ENCODE results near the gene MYADML2. TPM values are rescaled to one million over a fixed set of nuclear protein-coding genes. Genes with fewer than 3 reads are reported as not detected.
A peak's percentile ranks its signal among the peaks of the same experiment; 100 is the strongest.

The MYADML2 gene
- total and polyA plus RNA-seq, 11 donors: 0.19 to 11.2 (median 3.9) TPM

DNA sequence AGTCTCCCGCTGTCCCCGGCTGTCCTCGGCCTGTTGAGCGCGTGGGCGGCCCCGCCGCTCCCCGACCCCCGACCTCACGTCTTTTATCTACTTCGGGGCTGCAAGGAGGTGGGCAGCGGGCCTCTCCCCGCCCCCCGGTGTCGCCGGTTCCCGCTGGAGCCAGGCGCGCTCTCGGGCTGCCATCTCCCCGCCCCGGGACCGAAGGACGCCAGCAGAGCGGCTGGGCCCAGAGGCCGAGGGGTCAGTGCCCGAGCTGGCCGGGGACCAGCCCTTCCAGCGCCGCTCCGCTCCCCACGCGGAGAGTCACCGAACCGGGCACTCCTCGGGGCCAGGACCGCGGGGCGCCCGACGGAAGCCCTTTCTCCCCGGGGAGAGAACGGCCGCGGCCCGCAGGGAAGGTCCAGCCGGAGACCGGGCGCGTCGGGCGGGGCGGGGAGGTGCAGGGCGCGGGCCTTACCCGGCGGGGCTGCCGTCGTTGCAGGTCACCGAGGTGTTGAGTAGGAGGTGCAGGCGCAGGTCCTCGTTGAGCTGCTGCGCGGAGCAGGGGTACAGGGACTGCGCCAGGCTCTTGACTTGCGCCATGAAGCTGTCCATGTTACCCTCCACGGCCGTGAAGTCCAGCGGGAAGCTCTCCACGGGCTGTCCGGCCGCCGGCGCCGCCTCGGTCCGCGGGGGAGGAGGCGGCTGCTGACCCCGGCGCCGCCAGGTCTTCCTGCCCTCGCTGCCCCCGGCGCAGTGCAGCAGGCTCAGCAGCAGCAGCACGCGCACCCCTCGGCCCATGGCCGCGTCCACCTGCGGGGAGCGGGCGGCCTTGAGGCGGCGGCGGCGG lies 13.3 kb upstream of the MYADML2 start:
- intact Hi-C loops (cut with DNase I): loop anchor here in 3 of 10 donors (2.0 to 10.0 kb wide), 3 partner anchors 60 to 197 kb away; no protein-coding TSS in a partner anchor
- WGBS, 4 donors: 1 to 40% (median 3%) methylated on average over 2 to 98 of the region's 98 CpGs
- Histone ChIP-seq H3K27ac (no peak overlapping the region), H3K4me1 (peaks cover 2 to 35% (median 11%) of the 10 kb centered on the region in 12 donors), H3K4me3 (peak overlapping the region; percentile 18 to 55 (median 44)), H3K36me3 (no peaks in the 10 kb centered on the region), H3K9me3 (no peaks in the 10 kb centered on the region), H3K27me3 (peaks cover 21 to 79% (median 53%) of the 10 kb centered on the region in 9 donors)
- no peak for DNase-seq
- TF ChIP-seq CTCF (IDR thresholded peaks at IDR 0.05): no peak
- no peak for TF ChIP-seq POLR2A (IDR thresholded peaks at IDR 0.05)
- ATAC-seq: no peak

GRCh38 chr17:81959362-81960129 lies 12.5 kb upstream of the MYADML2 start:
- peaks cover 21 to 79% (median 53%) of the 10 kb centered on the region in 9 donors for H3K27me3 ChIP-seq
- WGBS, 4 donors: 1 to 2% (median 2%) methylated on average over 47 to 112 of the region's 112 CpGs; no CpG with 5 or more reads in 1 of the 4 donors
- no peaks in the 10 kb centered on the region for H3K9me3 ChIP-seq
- H3K36me3 ChIP-seq: no peaks in the 10 kb centered on the region
- peak; percentile 62 to 95 (median 86) for ATAC-seq
- H3K27ac ChIP-seq: no peak overlapping the region
- H3K4me3 ChIP-seq: peak overlapping the region; percentile 18 to 55 (median 44)
- peaks cover 2 to 35% (median 11%) of the 10 kb centered on the region in 12 donors for H3K4me1 ChIP-seq
- DNase-seq: peak; percentile 67 to 88 (median 78)
- intact Hi-C loops (cut with DNase I): loop anchor here (1.0 to 10.0 kb wide), 9 partner anchors 59 to 198 kb away; partner anchors contain the start of genes CENPX (in 2 of the 10) and LRRC45 (in 2 of the 10)
- TF ChIP-seq CTCF (IDR thresholded peaks at IDR 0.05) (peak; percentile 35 to 95 (median 80)), POLR2A (IDR thresholded peaks at IDR 0.05) (peak in 1 of 2 donors; percentile 33)

DNA sequence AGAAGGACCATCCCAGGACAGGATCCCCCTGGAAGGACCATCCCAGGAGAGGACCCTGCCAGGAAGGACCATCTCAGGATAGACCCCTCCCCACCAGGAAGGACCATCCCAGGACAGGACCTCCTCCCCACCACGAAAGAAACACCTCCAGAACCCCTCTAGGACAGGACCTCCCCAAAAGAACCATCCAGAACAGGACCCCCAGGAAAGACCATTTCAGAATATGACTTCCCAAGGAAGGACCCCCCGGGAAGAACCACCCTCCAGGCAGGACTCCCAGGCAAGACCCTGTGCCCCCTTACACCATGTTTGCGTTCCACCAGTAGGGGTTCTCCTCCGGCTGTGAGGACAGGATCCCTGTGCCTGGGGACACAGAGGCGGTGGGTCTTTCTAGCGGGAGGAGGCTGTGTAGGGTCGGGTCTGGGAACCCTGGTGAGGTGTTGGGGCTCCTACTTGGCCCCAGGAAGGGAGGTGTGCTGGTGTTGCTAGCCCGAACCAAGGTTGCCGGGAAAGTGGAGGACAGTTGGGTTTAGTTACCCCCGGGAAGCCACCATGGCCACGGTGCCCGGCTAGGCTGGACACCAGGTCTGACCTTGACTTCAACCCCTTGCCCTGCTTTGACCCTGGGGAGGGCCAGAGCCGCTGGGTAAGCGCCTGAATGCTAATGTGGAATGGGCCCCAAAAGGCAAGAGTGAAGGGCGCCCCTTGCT lies 11.8 kb upstream of the MYADML2 start:
- Histone ChIP-seq H3K4me1 (peaks cover 2 to 35% (median 11%) of the 10 kb centered on the region in 12 donors), H3K27ac (no peak overlapping the region), H3K36me3 (no peaks in the 10 kb centered on the region), H3K4me3 (peak overlapping the region in 7 of 12 donors; percentile 33 to 55 (median 44)), H3K9me3 (no peaks in the 10 kb centered on the region), H3K27me3 (peaks cover 21 to 79% (median 51%) of the 10 kb centered on the region in 9 donors)
- DNase-seq (no peak), ATAC-seq (no peak)
- TF ChIP-seq POLR2A (IDR thresholded peaks at IDR 0.05) (no peak), CTCF (IDR thresholded peaks at IDR 0.05) (no peak)
- intact Hi-C loops (cut with DNase I): loop anchor here (1.0 to 5.0 kb wide), 7 partner anchors 60 to 194 kb away; partner anchors contain the start of genes CENPX (in 2 of the 10) and LRRC45 (in 2 of the 10)
- WGBS, 4 donors: 58 to 75% (median 58%) methylated on average over 13 to 15 of the region's 15 CpGs
